Endothelial cell of umbilical vein (primary cell): ENCODE measurements around the gene FILIP1L. TPM values are rescaled to one million over a fixed set of nuclear protein-coding genes. Genes with fewer than 3 reads are reported as not detected.

ENCODE experiments used
- BruUV-seq: library from RNA; stranded (reverse); fragments of 400-500 nt; replicated peaks from 2 replicates; lab custom pipeline; 2021; lab: Mats Ljungman, UMichigan
- CTCF ChIA-PET: fragments of 300-600, 350-600 bp; sonication (Branson Sonifier 250); formaldehyde crosslinking; loops from one replicate; lab custom pipeline; 2021; ENCODE audit warnings: antibody characterized with exemption, inconsistent platforms; lab: Charles Lee
- POLR2A ChIA-PET: fragments of 300-600, 350-600 bp; sonication (Branson Sonifier 250); formaldehyde crosslinking; loops from one replicate; lab custom pipeline; 2021; ENCODE audit warnings: antibody characterized with exemption, inconsistent platforms; lab: Charles Lee
- DNase-seq: peaks from one replicate; pipeline ENCODE4 v3.0.0-alpha.2; 2011; ENCODE audit warnings: low read depth, low spot score
- FAIRE-seq: peaks from 2 replicates; lab custom pipeline; 2011; peaks lifted over from hg19 to GRCh38; lab: Jason Lieb, UNC
- H2AFZ ChIP-seq: 2 replicates; pipeline ENCODE4 v1.6.0; 2012; ENCODE audit warnings: low read depth, low read length, control low read depth, inconsistent platforms
- H3K27ac ChIP-seq: 2 replicates; pipeline ENCODE4 v1.5.1; 2011; ENCODE audit warnings: low read depth, mild to moderate bottlenecking, control low read depth, low read length, moderate library complexity; ENCODE audit not compliant: insufficient read depth
- H3K27me3 ChIP-seq, 2 experiments: 2 replicates each; pipeline versions ENCODE4 v1.6.0 to v1.6.1; 2011; ENCODE audit warnings: low read length in 2 of 2, mixed read lengths in 1 of 2; ENCODE audit not compliant: control insufficient read depth in 2 of 2, insufficient read depth in 2 of 2
- H3K36me3 ChIP-seq, 2 experiments: 2 replicates in 1 of 2; 3 replicates in 1 of 2; pipeline ENCODE4 v1.5.1; 2011; ENCODE audit warnings: low read length in 2 of 2, mild to moderate bottlenecking in 1 of 2, moderate library complexity in 1 of 2; ENCODE audit not compliant: control insufficient read depth in 2 of 2, insufficient read depth in 2 of 2; ENCODE audit errors: extremely low read depth in 1 of 2
- H3K4me1 ChIP-seq: 3 replicates; pipeline ENCODE4 v1.5.1; 2011; ENCODE audit warnings: mild to moderate bottlenecking, low read length; ENCODE audit not compliant: control insufficient read depth, insufficient read depth; ENCODE audit errors: extremely low read depth
- H3K4me2 ChIP-seq: 2 replicates; pipeline ENCODE4 v1.6.1; 2011; ENCODE audit warnings: low read length, control low read depth, mixed read lengths; ENCODE audit not compliant: insufficient read depth
- H3K4me3 ChIP-seq, 3 experiments: fragments of 200-600 bp in 1 of 3; sonication (generic), shearing (Covaris generic) in 1 of 3; replicated peaks in 1 of 3; 2 replicates each; pipeline ENCODE4 v1.5.1; 2011 to 2016; ENCODE audit warnings: control low read depth in 3 of 3, low read length in 3 of 3, mild to moderate bottlenecking in 2 of 3, inconsistent platforms in 1 of 3, low read depth in 1 of 3, moderate library complexity in 1 of 3; ENCODE audit not compliant: insufficient read depth in 1 of 3
- H3K79me2 ChIP-seq: 2 replicates; pipeline ENCODE4 v1.6.0; 2012; ENCODE audit warnings: low read length, inconsistent platforms; ENCODE audit not compliant: control insufficient read depth, insufficient read depth
- H3K9ac ChIP-seq: replicated peaks from 2 replicates; pipeline ENCODE3; 2011; ENCODE audit warnings: low read length, control low read depth; ENCODE audit not compliant: insufficient read depth; ENCODE audit errors: extremely low read depth
- H3K9me1 ChIP-seq: replicated peaks from 3 replicates; pipeline ENCODE4 v1.6.0; 2011; ENCODE audit warnings: mild to moderate bottlenecking, low read length; ENCODE audit not compliant: control insufficient read depth, insufficient read depth; ENCODE audit errors: extremely low read depth
- H3K9me3 ChIP-seq: replicated peaks from 2 replicates; pipeline ENCODE4 v1.5.1; 2012; ENCODE audit warnings: low read length, inconsistent platforms; ENCODE audit not compliant: control insufficient read depth, insufficient read depth
- H4K20me1 ChIP-seq: replicated peaks from 2 replicates; pipeline ENCODE3; 2011; ENCODE audit warnings: mild to moderate bottlenecking, low read length; ENCODE audit not compliant: control insufficient read depth, insufficient read depth; ENCODE audit errors: extremely low read depth
- EZH2 ChIP-seq: IDR thresholded peaks from 2 replicates; pipeline ENCODE4 v1.6.1; 2012; ENCODE audit warnings: borderline replicate concordance, low read depth, mild to moderate bottlenecking, moderate library complexity, low read length, inconsistent platforms; ENCODE audit not compliant: severe bottlenecking
- FOS ChIP-seq: IDR thresholded peaks from 2 replicates; pipeline ENCODE4 v1.6.1; 2011; ENCODE audit warnings: mild to moderate bottlenecking, low read length, moderate library complexity, borderline replicate concordance; ENCODE audit not compliant: insufficient read depth
- GATA2 ChIP-seq: IDR thresholded peaks from 2 replicates; pipeline ENCODE4 v1.7.0; 2011; ENCODE audit warnings: low read depth, mild to moderate bottlenecking, moderate library complexity, mixed read lengths, low read length; ENCODE audit not compliant: insufficient read length, insufficient read depth
- JUN ChIP-seq: IDR thresholded peaks from 2 replicates; pipeline ENCODE4 v1.6.1; 2011; ENCODE audit warnings: borderline replicate concordance, low read depth; ENCODE audit not compliant: insufficient read length, insufficient read depth
- MAX ChIP-seq: IDR thresholded peaks from 2 replicates; pipeline ENCODE4 v1.6.1; 2011; ENCODE audit not compliant: insufficient read depth, insufficient read length
- MYC ChIP-seq: IDR thresholded peaks from one replicate; pipeline ENCODE4 v1.6.1; 2011; ENCODE audit warnings: mild to moderate bottlenecking, low read depth, low read length
- POLR2A ChIP-seq: IDR thresholded peaks from 2 replicates; pipeline ENCODE4 v1.6.1; 2012; ENCODE audit warnings: low read depth, mild to moderate bottlenecking, control low read depth, low read length
- POLR2AphosphoS5 ChIP-seq: IDR thresholded peaks from 2 replicates; pipeline ENCODE4 v1.6.1; 2012; ENCODE audit warnings: low read depth, mild to moderate bottlenecking, control low read depth, low read length, moderate library complexity; ENCODE audit not compliant: insufficient read depth
- dilution Hi-C: fragments of 300-500 bp; cut with MboI; formaldehyde crosslinking; loops from one replicate; pipeline ENCODE4 v1.15.0; 2019; ENCODE audit warnings: low sequenced_read_pairs; ENCODE audit not compliant: extremely low pct_ligation_motif_present
- intact Hi-C: fragments of 100-400 bp; cut with micrococcal nuclease; formaldehyde crosslinking; loops from one replicate; pipeline ENCODE4 v1.10.0; 2022
- polyA plus RNA-seq, 4 experiments: library from polyadenylated mRNA; depleted of rRNA in 3 of 4; stranded (reverse) in 3 of 4; unstranded in 1 of 4; fragments of >200 nt; gene quantifications; 2 replicates each; pipeline versions ENCODE4 v1.2.1 to v1.2.3, GENCODE V29; 2011 to 2012; ENCODE audit warnings: missing spikeins in 1 of 4
- total RNA-seq: library from RNA; stranded (reverse); gene quantifications from 2 replicates; pipeline ENCODE4 v1.2.3, GENCODE V29; 2021
- TF ChIP-seq, protein P1 (sequence below), 2 donors: IDR thresholded peaks; 1 replicate in 1 of 2; 2 replicates in 1 of 2; pipeline ENCODE4 v1.5.1; 2011; ENCODE audit warnings: low read length in 2 of 2, mild to moderate bottlenecking in 2 of 2, moderate library complexity in 2 of 2, control low read depth in 1 of 2, inconsistent platforms in 1 of 2, low read depth in 1 of 2; ENCODE audit not compliant: insufficient read depth in 1 of 2; ENCODE audit errors: extremely low read depth in 1 of 2

FILIP1L gene
- total and polyA plus RNA-seq, 2 donors (not counting 3 experiments of a cell fraction or from before 2014, with no cell fraction given), result 26.0 to 29.9 TPM

DNA sequence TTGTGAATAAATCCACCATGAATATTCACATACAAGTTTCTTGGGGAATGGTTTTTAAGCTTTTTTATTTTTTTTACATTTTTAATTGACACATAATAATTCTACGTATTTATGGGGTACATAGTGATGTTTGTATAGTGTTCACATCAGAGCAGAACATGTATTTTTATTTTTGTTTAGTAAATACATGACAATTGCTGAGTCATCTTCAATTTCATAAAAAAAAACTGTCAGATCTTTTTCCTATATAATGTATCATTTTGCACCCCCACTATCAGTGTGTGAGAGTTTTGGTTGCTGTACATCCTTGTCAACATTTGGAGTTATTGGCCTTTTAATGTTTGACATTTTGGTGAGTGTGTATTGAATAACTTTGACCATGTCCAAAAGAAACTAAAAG is 39.9 kb upstream of the FILIP1L start:
- H3K9ac ChIP-seq, result no peak overlapping the region
- H3K27ac ChIP-seq, result no peak overlapping the region
- H2AFZ ChIP-seq, result no peak overlapping the region
- no peak overlapping the region for H3K4me2 ChIP-seq
- CTCF ChIA-PET, result interaction anchor here (1.1 kb wide), 1 partner anchor 57 kb away, joined by 3 read pairs; no protein-coding TSS in a partner anchor
- TF ChIP-seq POLR2A (no peak), JUN (no peak), EZH2 (no peak), POLR2AphosphoS5 (no peak), GATA2 (no peak), MYC (no peak), MAX (no peak), FOS (no peak)
- TF ChIP-seq, protein P1, sequence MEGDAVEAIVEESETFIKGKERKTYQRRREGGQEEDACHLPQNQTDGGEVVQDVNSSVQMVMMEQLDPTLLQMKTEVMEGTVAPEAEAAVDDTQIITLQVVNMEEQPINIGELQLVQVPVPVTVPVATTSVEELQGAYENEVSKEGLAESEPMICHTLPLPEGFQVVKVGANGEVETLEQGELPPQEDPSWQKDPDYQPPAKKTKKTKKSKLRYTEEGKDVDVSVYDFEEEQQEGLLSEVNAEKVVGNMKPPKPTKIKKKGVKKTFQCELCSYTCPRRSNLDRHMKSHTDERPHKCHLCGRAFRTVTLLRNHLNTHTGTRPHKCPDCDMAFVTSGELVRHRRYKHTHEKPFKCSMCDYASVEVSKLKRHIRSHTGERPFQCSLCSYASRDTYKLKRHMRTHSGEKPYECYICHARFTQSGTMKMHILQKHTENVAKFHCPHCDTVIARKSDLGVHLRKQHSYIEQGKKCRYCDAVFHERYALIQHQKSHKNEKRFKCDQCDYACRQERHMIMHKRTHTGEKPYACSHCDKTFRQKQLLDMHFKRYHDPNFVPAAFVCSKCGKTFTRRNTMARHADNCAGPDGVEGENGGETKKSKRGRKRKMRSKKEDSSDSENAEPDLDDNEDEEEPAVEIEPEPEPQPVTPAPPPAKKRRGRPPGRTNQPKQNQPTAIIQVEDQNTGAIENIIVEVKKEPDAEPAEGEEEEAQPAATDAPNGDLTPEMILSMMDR (IDR thresholded peaks at IDR 0.05; ENCODE audit: extremely low read depth in 1 of 2, insufficient read depth in 1 of 2, low read depth in 1 of 2, low read length in 2 of 2), result no peak
- intact Hi-C loops (no loop called here), dilution Hi-C loops (no loop called here)
- H3K27me3 ChIP-seq, result no peaks in the 10 kb centered on the region
- H3K79me2 ChIP-seq, result no peaks in the 10 kb centered on the region
- POLR2A ChIA-PET, result no interaction called here
- no peaks in the 10 kb centered on the region for H3K36me3 ChIP-seq
- no TSS peak for BruUV-seq
- no peak overlapping the region for H3K4me3 ChIP-seq
- H3K9me1 ChIP-seq, result no peaks in the 10 kb centered on the region
- FAIRE-seq, result no peak
- DNase-seq, result no peak
- H3K4me1 ChIP-seq, result peaks cover 17% of the 10 kb centered on the region
- peaks cover 5% of the 10 kb centered on the region for H3K9me3 ChIP-seq
- H4K20me1 ChIP-seq, result no peaks in the 10 kb centered on the region
